PC-3 (cell line): ENCODE data around the gene ZNF385B. TPM values are rescaled to one million over a fixed set of nuclear protein-coding genes. Genes with fewer than 3 reads are reported as not detected.

Experiments
- ATAC-seq: fragments of 200-7000 bp; cut with Tn5 transposase; 2 replicates; pipeline ENCODE4 v1.9.1; 2020; ENCODE audit warnings: mild to moderate bottlenecking, moderate library complexity
- BruUV-seq: library from RNA; stranded (reverse); fragments of 400-500 nt; replicated peaks from 2 replicates; lab custom pipeline; 2021; lab: Mats Ljungman, UMichigan
- CTCF ChIA-PET: fragments of 300-600 bp; sonication (Branson Sonifier 250); formaldehyde crosslinking; loops from one replicate; lab custom pipeline; 2022; ENCODE audit warnings: antibody characterized with exemption; lab: Charles Lee
- POLR2A ChIA-PET: fragments of 300-600 bp; sonication (Branson Sonifier 250); formaldehyde crosslinking; loops from one replicate; lab custom pipeline; 2022; ENCODE audit warnings: antibody characterized with exemption; ENCODE audit not compliant: unreplicated experiment; lab: Charles Lee
- DNase-seq: peaks from one replicate; pipeline ENCODE4 v3.0.0-alpha.2; 2015
- H2AFZ ChIP-seq: fragments of 300-600 bp; sonication (generic); 2 replicates; pipeline ENCODE4 v1.6.0; 2016; ENCODE audit warnings: antibody characterized with exemption, low read length
- H3F3A ChIP-seq: fragments of 300-600 bp; sonication (generic); one replicate; pipeline ENCODE4 v1.6.0; 2017; ENCODE audit warnings: antibody characterized with exemption, low read length, control low read depth, mild to moderate bottlenecking; ENCODE audit not compliant: unreplicated experiment
- H3K27ac ChIP-seq: fragments of 300-600 bp; sonication (generic); 2 replicates; pipeline ENCODE4 v1.5.1; 2016; ENCODE audit warnings: mild to moderate bottlenecking, low read length
- H3K27me3 ChIP-seq: fragments of 300-600 bp; sonication (generic); 2 replicates; pipeline ENCODE4 v1.6.1; 2016; ENCODE audit warnings: low read length, mixed read lengths
- H3K36me3 ChIP-seq: fragments of 300-600 bp; sonication (generic); 2 replicates; pipeline ENCODE4 v1.6.1; 2016; ENCODE audit warnings: low read depth, mixed run types, low read length, mixed read lengths
- H3K4me1 ChIP-seq: fragments of 300-600 bp; sonication (generic); 2 replicates; pipeline ENCODE4 v1.5.1; 2016; ENCODE audit warnings: low read length; ENCODE audit not compliant: insufficient read depth
- H3K4me2 ChIP-seq: fragments of 300-600 bp; sonication (generic); 2 replicates; pipeline ENCODE4 v1.6.0; 2016; ENCODE audit warnings: low read length
- H3K4me3 ChIP-seq: fragments of 300-600 bp; sonication (generic); 2 replicates; pipeline ENCODE4 v1.5.1; 2016; ENCODE audit warnings: mild to moderate bottlenecking, low read length, mixed read lengths
- H3K79me2 ChIP-seq: fragments of 300-600 bp; sonication (generic); 2 replicates; pipeline ENCODE4 v1.6.1; 2017; ENCODE audit warnings: low read length, mixed read lengths
- H3K9ac ChIP-seq: fragments of 300-600 bp; sonication (generic); 2 replicates; pipeline ENCODE4 v1.6.0; 2016; ENCODE audit warnings: mild to moderate bottlenecking, low read length
- H3K9me2 ChIP-seq: fragments of 300-600 bp; sonication (generic); replicated peaks from 2 replicates; pipeline ENCODE4 v1.6.1; 2016; ENCODE audit warnings: mixed run types, low read length, mixed read lengths
- H3K9me3 ChIP-seq: fragments of 300-600 bp; sonication (generic); 2 replicates; pipeline ENCODE4 v1.6.1; 2016; ENCODE audit warnings: low read length, mixed read lengths
- H4K20me1 ChIP-seq: fragments of 300-600 bp; sonication (generic); 2 replicates; pipeline ENCODE4 v1.6.1; 2016; ENCODE audit warnings: low read length, mixed read lengths
- EZH2 ChIP-seq: fragments of 300-600 bp; sonication (generic); IDR thresholded peaks from one replicate; pipeline ENCODE4 v1.6.1; 2017; ENCODE audit warnings: antibody characterized with exemption, mild to moderate bottlenecking, low read length; ENCODE audit not compliant: unreplicated experiment
- EZH2phosphoT487 ChIP-seq: fragments of 300-600 bp; sonication (generic); IDR thresholded peaks from 2 replicates; pipeline ENCODE4 v1.6.1; 2018; ENCODE audit warnings: mild to moderate bottlenecking, antibody characterized with exemption, low read length, borderline replicate concordance
- intact Hi-C: fragments of 100-400 bp; cut with micrococcal nuclease; formaldehyde crosslinking; loops from 2 replicates; pipeline ENCODE4 v1.9.0; 2023
- total RNA-seq: library from RNA; depleted of rRNA; stranded (reverse); fragments of >200 nt; gene quantifications from 2 replicates; pipeline ENCODE4 v1.2.3, GENCODE V29; 2014
- TF ChIP-seq, protein P1 (sequence below): fragments of 300-600 bp; sonication (generic); conservative IDR thresholded peaks from 2 replicates; pipeline ENCODE4 v1.5.1; 2017; ENCODE audit warnings: antibody characterized with exemption, low read depth, mild to moderate bottlenecking, low read length

The ZNF385B gene
- total RNA-seq, 1 experiment from 2014 or later: 2.4 TPM

DNA sequence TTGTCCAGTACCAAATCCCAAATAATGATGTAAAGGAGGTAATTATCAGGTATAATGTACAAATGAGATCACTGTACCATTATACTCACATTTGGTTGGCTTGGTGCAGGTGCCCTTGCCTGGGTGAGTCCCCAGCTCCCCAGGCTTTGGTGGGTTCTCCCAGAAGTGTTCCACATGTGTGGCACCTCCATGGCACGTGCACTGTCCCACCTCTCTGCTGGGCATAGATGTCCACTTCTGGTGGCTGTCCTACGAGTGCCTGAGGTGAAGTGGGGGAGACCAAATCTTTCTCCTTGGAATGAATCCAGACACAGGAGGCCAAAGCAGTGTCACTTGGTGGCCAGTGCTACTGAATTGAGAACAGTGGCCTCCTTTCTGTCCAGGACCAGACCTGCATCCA, 434.3 kb downstream of the ZNF385B start:
- Histone ChIP-seq H2AFZ (no peak overlapping the region), H3K9me2 (no peaks in the 10 kb centered on the region), H3K4me3 (no peak overlapping the region), H3F3A (no peaks in the 10 kb centered on the region), H3K9me3 (no peaks in the 10 kb centered on the region), H3K79me2 (no peaks in the 10 kb centered on the region), H3K4me1 (no peaks in the 10 kb centered on the region), H3K4me2 (no peak overlapping the region), H3K9ac (no peak overlapping the region), H4K20me1 (no peaks in the 10 kb centered on the region), H3K36me3 (no peaks in the 10 kb centered on the region), H3K27me3 (no peaks in the 10 kb centered on the region), H3K27ac (no peak overlapping the region)
- TF ChIP-seq EZH2phosphoT487 (no peak), EZH2 (no peak)
- TF ChIP-seq, protein P1, sequence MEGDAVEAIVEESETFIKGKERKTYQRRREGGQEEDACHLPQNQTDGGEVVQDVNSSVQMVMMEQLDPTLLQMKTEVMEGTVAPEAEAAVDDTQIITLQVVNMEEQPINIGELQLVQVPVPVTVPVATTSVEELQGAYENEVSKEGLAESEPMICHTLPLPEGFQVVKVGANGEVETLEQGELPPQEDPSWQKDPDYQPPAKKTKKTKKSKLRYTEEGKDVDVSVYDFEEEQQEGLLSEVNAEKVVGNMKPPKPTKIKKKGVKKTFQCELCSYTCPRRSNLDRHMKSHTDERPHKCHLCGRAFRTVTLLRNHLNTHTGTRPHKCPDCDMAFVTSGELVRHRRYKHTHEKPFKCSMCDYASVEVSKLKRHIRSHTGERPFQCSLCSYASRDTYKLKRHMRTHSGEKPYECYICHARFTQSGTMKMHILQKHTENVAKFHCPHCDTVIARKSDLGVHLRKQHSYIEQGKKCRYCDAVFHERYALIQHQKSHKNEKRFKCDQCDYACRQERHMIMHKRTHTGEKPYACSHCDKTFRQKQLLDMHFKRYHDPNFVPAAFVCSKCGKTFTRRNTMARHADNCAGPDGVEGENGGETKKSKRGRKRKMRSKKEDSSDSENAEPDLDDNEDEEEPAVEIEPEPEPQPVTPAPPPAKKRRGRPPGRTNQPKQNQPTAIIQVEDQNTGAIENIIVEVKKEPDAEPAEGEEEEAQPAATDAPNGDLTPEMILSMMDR: no peak
- CTCF ChIA-PET: no interaction called here
- DNase-seq (no peak), ATAC-seq (no peak)
- POLR2A ChIA-PET: no interaction called here
- BruUV-seq: no TSS peak
- intact Hi-C loops: no loop called here

DNA sequence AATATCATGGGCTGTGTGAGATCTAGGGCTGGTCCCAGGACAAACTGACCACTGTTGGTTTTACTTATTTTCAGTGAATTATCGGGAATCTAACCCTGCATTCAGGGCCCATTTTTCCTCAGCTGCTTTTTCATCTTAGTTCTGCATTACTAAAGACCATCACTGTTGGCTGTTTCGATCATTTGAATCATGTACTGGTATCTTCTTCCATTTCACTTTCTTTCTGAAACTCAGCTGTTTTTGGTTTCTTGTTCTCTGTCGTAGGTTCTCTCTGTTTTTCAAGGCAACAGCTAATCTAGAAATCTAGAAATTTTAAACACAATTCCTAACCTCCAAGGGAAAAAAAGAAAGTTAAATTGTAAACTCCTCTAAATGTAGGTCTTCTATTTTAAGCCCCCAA, 436.8 kb downstream of the ZNF385B start:
- Histone ChIP-seq H3K27ac (no peak overlapping the region), H2AFZ (no peak overlapping the region), H3K36me3 (no peaks in the 10 kb centered on the region), H3K9me2 (no peaks in the 10 kb centered on the region), H3K4me2 (no peak overlapping the region), H3K79me2 (no peaks in the 10 kb centered on the region), H3K9me3 (no peaks in the 10 kb centered on the region), H4K20me1 (no peaks in the 10 kb centered on the region), H3F3A (no peaks in the 10 kb centered on the region), H3K9ac (no peak overlapping the region), H3K4me3 (no peak overlapping the region), H3K4me1 (no peaks in the 10 kb centered on the region), H3K27me3 (no peaks in the 10 kb centered on the region)
- DNase-seq (no peak), ATAC-seq (no peak)
- TF ChIP-seq, protein P1: no peak
- TF ChIP-seq EZH2phosphoT487 (no peak), EZH2 (no peak)
- no TSS peak for BruUV-seq
- POLR2A ChIA-PET: no interaction called here
- CTCF ChIA-PET: interaction anchor here (0.6 kb wide), 1 partner anchor 114 kb away, joined by 3 read pairs; no protein-coding TSS in a partner anchor
- intact Hi-C loops: no loop called here

DNA sequence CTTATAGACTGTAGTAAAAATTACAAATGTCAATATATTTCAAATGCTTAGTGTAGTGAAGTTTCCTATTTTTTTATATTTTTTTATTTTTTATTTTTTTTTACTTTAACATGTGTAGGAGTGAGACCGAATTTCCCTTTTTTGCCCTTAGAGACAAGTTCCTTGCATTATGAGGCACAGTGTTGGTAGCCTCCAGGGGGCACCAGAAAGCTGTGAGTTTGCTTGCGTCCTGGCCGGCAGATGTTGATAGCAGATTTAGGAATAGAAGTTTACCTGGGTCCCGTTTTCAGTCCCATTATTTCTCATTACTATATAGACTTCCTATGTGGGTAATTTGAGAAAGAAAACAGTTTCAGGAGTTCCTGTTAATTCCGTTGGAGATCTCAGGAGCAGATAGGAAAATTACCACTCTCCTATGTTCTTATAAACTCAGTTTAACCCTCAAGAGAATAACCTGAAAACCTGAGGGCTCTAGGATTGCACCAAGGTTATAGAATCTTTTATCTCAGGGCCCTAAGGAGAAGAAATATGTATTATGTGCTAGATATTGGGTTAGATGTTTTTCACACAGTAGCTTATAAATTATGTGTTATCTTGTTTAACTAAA, 439.3 kb downstream of the ZNF385B start:
- no peak overlapping the region for H3K4me3 ChIP-seq
- H3K9ac ChIP-seq: no peak overlapping the region
- H4K20me1 ChIP-seq: no peaks in the 10 kb centered on the region
- no peak overlapping the region for H2AFZ ChIP-seq
- no TSS peak for BruUV-seq
- no peaks in the 10 kb centered on the region for H3K27me3 ChIP-seq
- intact Hi-C loops: loop anchor here (1.0 to 2.0 kb wide), 2 partner anchors 329 to 655 kb away; no protein-coding TSS in a partner anchor
- H3K9me2 ChIP-seq: no peaks in the 10 kb centered on the region
- H3K4me1 ChIP-seq: no peaks in the 10 kb centered on the region
- H3K9me3 ChIP-seq: no peaks in the 10 kb centered on the region
- DNase-seq: peak; percentile 84
- no peaks in the 10 kb centered on the region for H3K36me3 ChIP-seq
- TF ChIP-seq EZH2phosphoT487: no peak
- TF ChIP-seq, protein P1: peak; percentile 78
- no peak for TF ChIP-seq EZH2
- no peaks in the 10 kb centered on the region for H3F3A ChIP-seq
- ATAC-seq: peak; percentile 88
- ChIA-PET CTCF (no interaction called here), POLR2A (no interaction called here)
- H3K27ac ChIP-seq: no peak overlapping the region
- no peaks in the 10 kb centered on the region for H3K79me2 ChIP-seq
- no peak overlapping the region for H3K4me2 ChIP-seq
